Osteocyte (in vitro differentiated cells): Measurements from ENCODE around the gene FCHSD2. TPM values are rescaled to one million over a fixed set of nuclear protein-coding genes. Genes with fewer than 3 reads are reported as not detected.
"Not testable (repeated sequence)": the region's sequence is repeated elsewhere in the genome, so short reads cannot be mapped to it uniquely, and the experiment has no call there.

ENCODE experiments used
- DNase-seq: peaks from one replicate; pipeline ENCODE4 v3.0.0; 2021; ENCODE audit warnings: mixed read lengths; ENCODE audit not compliant: unreplicated experiment; ENCODE audit errors: extremely low spot score
- H3K27ac Mint-ChIP-seq: one replicate; pipeline ENCODE4 v1.8.0; 2021; ENCODE audit warnings: mild to moderate bottlenecking, mixed read lengths; ENCODE audit not compliant: unreplicated experiment
- H3K27me3 Mint-ChIP-seq: one replicate; pipeline ENCODE4 v1.8.0; 2021; ENCODE audit warnings: mixed read lengths; ENCODE audit not compliant: unreplicated experiment
- H3K36me3 Mint-ChIP-seq: one replicate; pipeline ENCODE4 v1.8.0; 2021; ENCODE audit warnings: mixed read lengths; ENCODE audit not compliant: unreplicated experiment
- H3K4me1 Mint-ChIP-seq: one replicate; pipeline ENCODE4 v1.8.0; 2021; ENCODE audit warnings: mixed read lengths; ENCODE audit not compliant: unreplicated experiment
- H3K4me3 Mint-ChIP-seq: one replicate; pipeline ENCODE4 v1.8.0; 2021; ENCODE audit warnings: mild to moderate bottlenecking, moderate library complexity, mixed read lengths; ENCODE audit not compliant: unreplicated experiment
- H3K9me3 Mint-ChIP-seq: one replicate; pipeline ENCODE4 v1.8.0; 2021; ENCODE audit warnings: mixed read lengths; ENCODE audit not compliant: unreplicated experiment
- total RNA-seq: library from RNA; stranded (reverse); gene quantifications from 2 replicates; pipeline ENCODE4 v1.2.1, GENCODE V29; 2021
- TF ChIP-seq, protein P1 (sequence below): fragments of 200-600 bp; sonication (generic); IDR thresholded peaks from 2 replicates; pipeline ENCODE4 v1.5.0; 2021; ENCODE audit warnings: antibody characterized with exemption, mild to moderate bottlenecking, moderate library complexity

Gene FCHSD2
- total RNA-seq, 1 donor from 2014 or later: 39.4 TPM

- Mint-ChIP-seq H3K36me3 (peaks cover 8% of the 10 kb centered on the region), H3K4me1 (peaks cover 24% of the 10 kb centered on the region), H3K27me3 (no peaks in the 10 kb centered on the region), H3K27ac (no peak overlapping the region), H3K9me3 (no peaks in the 10 kb centered on the region), H3K4me3 (no peak overlapping the region)
- TF ChIP-seq, protein P1, sequence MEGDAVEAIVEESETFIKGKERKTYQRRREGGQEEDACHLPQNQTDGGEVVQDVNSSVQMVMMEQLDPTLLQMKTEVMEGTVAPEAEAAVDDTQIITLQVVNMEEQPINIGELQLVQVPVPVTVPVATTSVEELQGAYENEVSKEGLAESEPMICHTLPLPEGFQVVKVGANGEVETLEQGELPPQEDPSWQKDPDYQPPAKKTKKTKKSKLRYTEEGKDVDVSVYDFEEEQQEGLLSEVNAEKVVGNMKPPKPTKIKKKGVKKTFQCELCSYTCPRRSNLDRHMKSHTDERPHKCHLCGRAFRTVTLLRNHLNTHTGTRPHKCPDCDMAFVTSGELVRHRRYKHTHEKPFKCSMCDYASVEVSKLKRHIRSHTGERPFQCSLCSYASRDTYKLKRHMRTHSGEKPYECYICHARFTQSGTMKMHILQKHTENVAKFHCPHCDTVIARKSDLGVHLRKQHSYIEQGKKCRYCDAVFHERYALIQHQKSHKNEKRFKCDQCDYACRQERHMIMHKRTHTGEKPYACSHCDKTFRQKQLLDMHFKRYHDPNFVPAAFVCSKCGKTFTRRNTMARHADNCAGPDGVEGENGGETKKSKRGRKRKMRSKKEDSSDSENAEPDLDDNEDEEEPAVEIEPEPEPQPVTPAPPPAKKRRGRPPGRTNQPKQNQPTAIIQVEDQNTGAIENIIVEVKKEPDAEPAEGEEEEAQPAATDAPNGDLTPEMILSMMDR: no peak
- no peak for DNase-seq
Observed at GRCh38 chr11:72808331-72808798, 333.8 kb downstream of the FCHSD2 start.

DNA sequence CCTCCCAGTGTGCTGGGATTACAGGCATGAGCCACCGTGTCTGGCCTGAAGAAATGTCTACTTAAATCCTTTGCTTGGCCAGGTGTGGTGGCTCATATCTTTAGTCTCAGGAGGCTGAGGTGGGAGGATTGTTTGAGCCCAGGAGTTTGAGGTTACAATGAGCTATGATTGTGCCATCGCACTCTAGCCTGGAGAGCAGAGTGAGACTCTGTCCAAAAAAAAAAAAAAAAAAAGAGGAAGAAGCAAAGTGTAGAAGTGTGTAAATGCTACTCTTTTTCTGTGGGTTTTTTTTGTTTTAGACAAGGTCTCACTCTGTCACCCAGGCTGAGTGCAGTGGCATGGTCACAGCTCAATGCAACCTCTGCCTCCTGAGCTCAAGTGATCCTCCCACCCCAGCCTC is 334.3 kb downstream of the FCHSD2 start:
- no peak overlapping the region for H3K27ac Mint-ChIP-seq
- peaks cover 8% of the 10 kb centered on the region for H3K36me3 Mint-ChIP-seq
- peaks cover 18% of the 10 kb centered on the region for H3K4me1 Mint-ChIP-seq

GRCh38 chr11:72807021-72807693 is 335.0 kb downstream of the FCHSD2 start:
- peak overlapping the region; percentile 50 for H3K27ac Mint-ChIP-seq
- peaks cover 13% of the 10 kb centered on the region for H3K4me1 Mint-ChIP-seq
- DNase-seq: no peak
- H3K27me3 Mint-ChIP-seq: no peaks in the 10 kb centered on the region
- H3K36me3 Mint-ChIP-seq: peaks cover 8% of the 10 kb centered on the region
- no peak overlapping the region for H3K4me3 Mint-ChIP-seq
- TF ChIP-seq, protein P1: no peak
- no peaks in the 10 kb centered on the region for H3K9me3 Mint-ChIP-seq

More for the DNA sequence above, 334.3 kb downstream of the FCHSD2 start:
- no peak overlapping the region for H3K4me3 Mint-ChIP-seq
- no peaks in the 10 kb centered on the region for H3K9me3 Mint-ChIP-seq
- no peak for DNase-seq
- TF ChIP-seq, protein P1: no peak
- no peaks in the 10 kb centered on the region for H3K27me3 Mint-ChIP-seq

DNA sequence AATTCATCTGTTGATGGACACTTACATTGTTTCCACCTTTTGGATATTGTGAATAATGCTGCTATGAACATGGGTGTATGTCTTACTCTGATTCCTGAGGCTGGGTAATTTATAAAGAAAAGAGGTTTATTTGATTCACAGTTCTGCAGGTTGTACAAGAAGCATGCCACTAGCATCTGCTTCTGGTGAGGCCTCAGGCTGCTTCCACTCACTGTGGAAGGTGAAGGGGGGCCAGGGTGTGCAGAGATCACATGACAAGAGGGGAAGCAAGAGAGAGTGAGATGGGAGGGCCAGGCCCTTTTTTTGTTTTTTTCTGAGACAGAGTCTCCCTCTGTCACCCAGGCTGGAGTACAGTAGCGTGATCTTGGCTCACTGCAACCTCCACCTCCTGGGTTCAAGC is 335.7 kb downstream of the FCHSD2 start:
- not testable (repeated sequence) for H3K9me3 Mint-ChIP-seq, H3K4me3 Mint-ChIP-seq, DNase-seq, H3K36me3 Mint-ChIP-seq, H3K27me3 Mint-ChIP-seq
- Mint-ChIP-seq H3K4me1 (peaks cover 10% of the 10 kb centered on the region), H3K27ac (peak overlapping the region; percentile 27)

- Mint-ChIP-seq H3K9me3 (no peaks in the 10 kb centered on the region), H3K36me3 (peaks cover 5% of the 10 kb centered on the region), H3K27me3 (no peaks in the 10 kb centered on the region), H3K4me3 (no peak overlapping the region), H3K27ac (no peak overlapping the region), H3K4me1 (peaks cover 6% of the 10 kb centered on the region)
- DNase-seq: no peak
- TF ChIP-seq, protein P1: no peak
Observed at GRCh38 chr11:72805216-72805615, 336.9 kb downstream of the FCHSD2 start.
